Mucosa of rectum (tissue), 2 donors: Measurements from ENCODE around the gene BLCAP.
"Not testable (repeated sequence)": the region's sequence is repeated elsewhere in the genome, so short reads cannot be mapped to it uniquely, and the experiment has no call there.

Source experiments
- H3K27ac ChIP-seq, 2 donors: one replicate each; pipeline ENCODE4 v1.7.0; 2013; ENCODE audit warnings: inconsistent platforms in 2 of 2, low read depth in 2 of 2, low read length in 2 of 2
- H3K27me3 ChIP-seq, 2 donors: one replicate each; pipeline ENCODE4 v1.7.0; 2013; ENCODE audit warnings: low read length in 2 of 2; ENCODE audit not compliant: control insufficient read depth in 2 of 2, insufficient read depth in 2 of 2
- H3K36me3 ChIP-seq, 2 donors: one replicate each; pipeline ENCODE4 v1.7.0; 2013; ENCODE audit warnings: low read length in 2 of 2; ENCODE audit not compliant: control insufficient read depth in 2 of 2, insufficient read depth in 2 of 2
- H3K4me1 ChIP-seq, 2 donors: one replicate each; pipeline ENCODE4 v1.7.0; 2013; ENCODE audit warnings: low read length in 2 of 2, mild to moderate bottlenecking in 1 of 2; ENCODE audit not compliant: control insufficient read depth in 2 of 2, insufficient read depth in 2 of 2
- H3K4me3 ChIP-seq, 2 donors: one replicate each; pipeline ENCODE4 v1.7.0; 2013; ENCODE audit warnings: low read length in 2 of 2
- H3K9ac ChIP-seq, 2 donors: one replicate each; pipeline ENCODE4 v1.7.0; 2013; ENCODE audit warnings: low read length in 2 of 2, low read depth in 1 of 2, mild to moderate bottlenecking in 1 of 2
- H3K9me3 ChIP-seq, 2 donors: one replicate each; pipeline ENCODE4 v1.7.0; 2013; ENCODE audit warnings: low read length in 2 of 2; ENCODE audit not compliant: control insufficient read depth in 2 of 2
- donor health status: healthy.
- donor health status: Normal muscosa, but diverticular disease.

Gene BLCAP

GRCh38 chr20:37472435-37472834, 55.2 kb downstream of the BLCAP start:
- not testable (repeated sequence) for H3K4me1 ChIP-seq, H3K9ac ChIP-seq, H3K4me3 ChIP-seq, H3K36me3 ChIP-seq, H3K27ac ChIP-seq, H3K27me3 ChIP-seq, H3K9me3 ChIP-seq

- Histone ChIP-seq H3K4me3 (no peak overlapping the region), H3K9me3 (no peaks in the 10 kb centered on the region), H3K4me1 (no peaks in the 10 kb centered on the region), H3K36me3 (no peaks in the 10 kb centered on the region), H3K27me3 (peaks cover 0 to 5% of the 10 kb centered on the region in 2 donors), H3K27ac (no peak overlapping the region), H3K9ac (no peak overlapping the region)
Measured at GRCh38 chr20:37471741-37472235, 55.9 kb downstream of the BLCAP start.

GRCh38 chr20:37470190-37470589, 57.5 kb downstream of the BLCAP start:
- H3K36me3 ChIP-seq = not testable (repeated sequence)

DNA sequence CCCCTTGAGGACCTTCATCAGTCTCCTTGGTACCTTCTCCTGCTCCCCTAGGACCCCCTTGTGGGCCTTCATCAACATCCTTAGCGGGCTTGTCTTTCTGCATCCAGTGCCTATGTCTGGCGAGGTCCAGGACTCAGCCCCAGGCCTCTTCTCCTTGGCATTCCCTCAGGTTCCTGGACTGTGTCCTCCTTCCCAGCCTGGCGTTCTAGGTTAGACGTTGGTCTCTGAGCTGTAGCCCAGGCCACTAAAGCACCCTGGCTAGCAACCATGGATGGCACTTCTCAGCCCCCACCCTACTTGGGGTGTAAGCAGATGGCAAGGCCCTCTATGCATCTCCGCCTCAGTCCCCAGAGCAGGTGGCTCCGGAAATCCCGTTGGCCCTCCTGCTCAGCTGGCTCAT, 58.1 kb downstream of the BLCAP start:
- no peak overlapping the region for H3K4me3 ChIP-seq
- no peak overlapping the region for H3K27ac ChIP-seq
- H3K9me3 ChIP-seq = no peaks in the 10 kb centered on the region
- no peak overlapping the region for H3K9ac ChIP-seq
- no peaks in the 10 kb centered on the region for H3K4me1 ChIP-seq
- H3K36me3 ChIP-seq = no peaks in the 10 kb centered on the region
- peaks cover 0 to 2% of the 10 kb centered on the region in 2 donors for H3K27me3 ChIP-seq

More at GRCh38 chr20:37470190-37470589, 57.5 kb downstream of the BLCAP start:
- H3K4me1 ChIP-seq, H3K27me3 ChIP-seq, H3K4me3 ChIP-seq, H3K9me3 ChIP-seq, H3K27ac ChIP-seq, H3K9ac ChIP-seq: not testable (repeated sequence)

DNA sequence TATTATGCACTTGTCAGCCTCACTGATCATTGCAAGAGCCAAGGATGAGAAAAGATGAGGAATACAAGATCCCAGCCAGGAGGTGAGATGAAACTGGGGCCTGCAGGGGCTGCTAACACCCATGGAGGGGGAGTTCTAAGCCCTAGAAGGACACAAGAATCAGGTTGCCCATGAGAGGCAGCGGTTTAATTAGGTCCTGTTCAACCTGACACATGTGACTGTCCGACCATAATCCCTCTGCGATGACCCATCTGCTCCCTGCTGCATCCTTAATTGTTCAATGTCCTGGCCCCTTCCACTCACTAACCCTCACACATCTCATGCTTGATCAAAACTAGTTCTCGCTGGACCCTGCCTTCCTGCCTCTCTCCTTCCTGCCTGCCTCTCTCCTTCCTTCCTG, 58.8 kb downstream of the BLCAP start:
- Histone ChIP-seq H3K4me1 (no peaks in the 10 kb centered on the region), H3K36me3 (no peaks in the 10 kb centered on the region), H3K9me3 (no peaks in the 10 kb centered on the region), H3K27ac (no peak overlapping the region), H3K9ac (no peak overlapping the region), H3K4me3 (no peak overlapping the region), H3K27me3 (peaks cover 0 to 2% of the 10 kb centered on the region in 2 donors)
